ENCODE results near the gene TMEM86B.
A peak's percentile ranks its signal among the peaks of the same experiment; 100 is the strongest.

Gene TMEM86B

DNA sequence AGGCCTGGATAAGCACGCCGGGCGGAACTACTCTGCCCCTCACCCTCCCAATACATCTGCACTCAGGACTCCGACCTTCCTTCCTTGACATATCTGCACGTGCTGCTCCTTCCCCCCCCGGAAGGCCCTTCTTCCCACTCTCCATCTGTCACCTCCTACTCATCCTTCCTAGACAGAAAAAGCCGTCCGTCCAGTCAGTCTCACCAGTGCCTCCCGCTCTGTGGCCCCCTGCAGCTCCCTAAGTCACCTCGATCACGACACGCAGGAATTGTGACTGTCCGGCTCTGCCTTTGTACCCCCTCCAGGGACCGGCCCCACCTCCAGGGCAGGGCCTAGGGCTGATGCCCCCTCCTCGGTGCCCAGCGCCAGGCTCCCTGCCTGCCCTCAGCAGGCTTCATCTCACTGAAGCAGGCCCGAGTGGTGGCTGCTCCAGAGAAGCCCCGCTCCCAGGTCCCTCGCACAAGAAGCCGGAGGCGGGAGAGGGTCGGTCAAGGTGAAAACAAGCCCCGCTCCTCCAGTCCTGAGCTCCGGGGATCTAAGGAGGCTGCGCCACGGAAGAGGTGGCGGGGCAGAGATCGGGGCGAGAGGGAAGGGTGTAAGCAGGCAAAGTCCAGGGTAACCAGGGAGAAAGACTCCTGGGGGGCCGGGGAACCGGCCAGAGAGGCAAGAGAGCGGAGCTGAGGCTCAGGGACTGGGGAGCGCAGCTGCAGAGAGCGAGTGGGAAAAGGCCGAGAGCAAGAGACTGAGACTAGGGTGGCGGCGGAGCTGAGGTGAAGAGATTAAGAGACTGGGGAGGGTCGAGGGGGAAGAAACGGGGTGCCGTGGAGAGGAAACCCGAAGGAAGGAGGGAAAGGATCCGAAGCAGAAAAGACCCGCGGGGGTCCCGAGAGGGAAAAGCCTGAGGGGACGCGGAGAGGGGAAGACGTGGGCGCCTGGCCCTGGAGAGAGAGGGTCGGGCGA lies 29.2 kb upstream of the TMEM86B start:
- no peak for DNase-seq (ENCODE audit: low read depth)

DNA sequence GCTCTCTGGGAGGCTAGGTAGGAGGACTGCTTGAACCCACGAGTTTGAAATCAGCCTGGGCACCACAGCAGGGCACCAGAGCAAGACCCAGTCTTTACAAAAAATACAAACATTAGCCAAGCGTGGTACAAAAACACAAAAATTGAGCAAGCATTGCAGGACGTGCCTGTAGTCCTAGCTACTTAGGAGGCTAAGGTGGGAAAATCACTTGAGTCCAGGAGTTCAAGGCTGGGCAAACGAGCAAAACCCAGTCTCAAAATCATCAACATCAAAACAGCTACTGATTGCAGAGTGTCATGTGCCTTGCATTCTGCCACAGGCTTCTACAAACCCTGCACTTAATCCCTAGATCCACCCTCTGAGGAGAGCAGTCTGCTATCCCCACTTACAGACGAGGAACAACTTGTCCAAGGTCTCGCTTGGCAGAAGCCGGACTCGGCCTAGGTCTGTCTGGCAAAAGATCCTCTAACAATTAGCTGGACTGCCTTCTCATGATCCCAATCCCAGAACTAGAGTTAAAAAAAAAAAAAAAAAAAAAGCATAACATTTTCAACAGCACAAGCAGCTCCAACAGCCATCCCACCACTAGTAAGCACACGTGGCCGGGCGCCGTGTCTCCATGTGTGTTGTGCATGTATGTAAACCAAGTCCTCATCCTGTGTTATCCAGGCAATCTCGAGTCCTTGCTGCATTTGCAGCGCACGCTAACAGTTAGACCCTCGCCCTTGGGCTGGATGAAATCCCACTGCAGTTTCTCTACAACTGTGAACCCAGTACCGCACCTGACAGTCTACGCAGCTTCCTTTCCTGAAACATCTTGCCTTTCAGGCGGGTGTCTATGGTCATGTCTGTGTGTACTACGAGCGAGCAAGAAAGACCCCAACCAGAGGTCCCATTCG lies 28.2 kb upstream of the TMEM86B start:
- no peak for DNase-seq (ENCODE audit: low read depth)

GRCh38 chr19:55255618-55256423 lies 27.3 kb upstream of the TMEM86B start:
- no peak for DNase-seq (ENCODE audit: low read depth)

GRCh38 chr19:55254625-55254977 lies 26.0 kb upstream of the TMEM86B start:
- no peak for DNase-seq (ENCODE audit: low read depth)

DNA sequence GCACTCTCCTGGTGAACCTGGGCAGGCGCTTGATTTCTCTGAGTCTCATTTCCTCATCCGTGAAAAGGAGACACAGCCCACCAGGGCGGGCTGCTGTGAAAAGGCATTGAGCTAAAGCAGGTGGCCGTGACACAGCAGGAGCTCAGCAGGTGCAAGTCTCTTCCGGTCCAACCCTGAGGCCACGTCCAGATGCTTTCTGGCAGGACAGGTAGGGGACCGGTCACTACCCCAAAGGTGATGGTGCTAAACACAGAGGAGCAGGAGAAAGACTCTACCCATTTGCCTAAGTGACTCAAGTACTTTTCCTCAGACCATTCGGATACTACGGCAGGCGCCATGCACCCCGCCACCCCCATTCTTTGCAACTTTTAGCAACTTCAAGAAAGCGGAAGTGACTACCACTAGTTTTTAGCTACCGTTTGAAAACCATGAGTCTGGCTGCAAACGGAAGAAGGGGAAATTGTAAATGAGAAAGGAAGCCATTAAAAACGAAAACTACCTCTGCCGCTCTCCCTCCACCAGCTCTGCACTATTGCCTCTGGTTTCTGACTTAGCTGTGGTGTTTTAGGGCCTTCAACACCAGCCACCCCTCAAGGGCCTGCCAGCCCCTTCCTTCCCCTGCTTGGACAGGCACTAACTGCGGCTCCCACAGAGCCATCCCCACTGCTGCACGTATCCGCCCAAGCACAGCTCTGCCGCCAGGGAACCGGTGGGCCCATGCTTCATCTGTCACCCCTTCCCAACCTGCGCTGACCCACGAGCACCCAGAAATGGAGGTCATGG lies 25.5 kb upstream of the TMEM86B start:
- DNase-seq (ENCODE audit: low read depth) = peak; percentile 27

- DNase-seq (ENCODE audit: low read depth) = no peak
Observed at GRCh38 chr19:55252760-55253663, 24.4 kb upstream of the TMEM86B start.

DNA sequence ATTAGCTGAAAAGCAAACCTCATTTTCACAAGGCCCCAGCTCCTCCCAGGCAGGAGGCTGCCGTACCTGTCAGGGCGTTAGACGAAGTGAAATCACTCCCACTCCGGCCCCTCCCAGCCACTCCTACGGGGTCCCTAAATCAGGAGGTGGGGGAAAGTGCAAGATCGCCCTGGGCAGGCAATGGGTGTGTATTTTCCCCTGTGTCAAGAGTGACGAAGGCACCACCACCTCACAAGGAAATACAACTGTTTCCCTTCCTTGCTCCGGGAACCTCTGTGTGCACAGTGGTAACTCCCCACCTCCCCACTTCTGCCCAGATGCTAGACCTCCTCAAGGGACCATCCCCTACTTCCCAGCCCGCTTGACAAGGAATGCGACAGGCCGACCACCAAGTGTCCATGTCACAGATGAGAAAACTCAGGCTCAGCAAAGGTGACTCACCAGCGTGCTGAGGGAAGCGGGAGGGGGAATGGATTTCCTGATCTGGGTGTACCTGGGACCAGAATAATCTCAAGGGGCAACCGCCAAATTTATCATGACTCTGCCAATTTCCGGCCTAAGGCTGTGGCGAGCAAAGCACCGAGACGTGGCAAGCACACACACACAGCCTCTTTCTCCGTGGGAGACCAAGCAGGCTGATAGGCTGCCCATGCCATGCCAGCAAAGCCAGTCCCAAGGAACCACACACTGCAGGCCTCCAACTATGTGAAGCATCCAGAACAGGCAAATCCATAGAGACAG lies 22.9 kb upstream of the TMEM86B start:
- DNase-seq (ENCODE audit: low read depth) = no peak

DNA sequence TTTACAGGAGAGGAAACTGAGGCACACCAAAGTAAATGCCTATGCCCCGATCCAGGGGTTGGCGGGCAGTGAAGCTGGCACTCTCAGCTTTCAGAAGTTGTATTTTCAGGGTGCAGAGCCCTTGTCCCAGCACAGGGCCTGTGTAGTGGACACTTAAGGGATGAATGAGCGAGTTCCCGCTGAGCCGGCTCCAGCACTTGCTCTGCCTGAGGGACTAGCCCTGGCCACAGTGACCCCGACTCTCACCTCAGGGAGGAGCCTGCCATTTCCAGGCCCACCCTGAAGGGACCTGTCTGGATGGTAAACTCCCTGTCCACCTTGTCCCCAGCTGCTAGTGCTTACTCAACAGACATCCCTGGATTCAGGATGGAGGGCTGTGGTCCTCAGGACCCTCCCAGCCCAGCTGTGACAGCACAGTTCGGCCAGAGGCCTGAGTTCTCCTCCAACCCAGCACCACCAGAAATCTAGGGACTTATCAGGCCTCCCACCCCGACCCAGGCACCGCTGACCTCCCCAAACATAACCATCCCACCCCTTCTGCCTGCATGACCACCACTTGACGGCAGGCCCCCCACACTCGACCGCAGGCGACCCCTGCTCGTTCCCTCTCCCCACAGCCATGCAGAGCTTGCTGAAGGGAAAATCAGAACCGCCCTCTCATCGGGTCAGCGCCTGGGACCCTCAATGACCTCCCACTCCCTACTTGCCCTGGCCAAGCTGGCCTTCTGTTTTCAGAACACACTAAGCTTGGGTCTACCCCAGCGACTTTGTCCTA lies 21.9 kb upstream of the TMEM86B start:
- no peak for DNase-seq (ENCODE audit: low read depth)

GRCh38 chr19:55249841-55250240 lies 21.3 kb upstream of the TMEM86B start:
- DNase-seq (ENCODE audit: low read depth) = no peak

DNA sequence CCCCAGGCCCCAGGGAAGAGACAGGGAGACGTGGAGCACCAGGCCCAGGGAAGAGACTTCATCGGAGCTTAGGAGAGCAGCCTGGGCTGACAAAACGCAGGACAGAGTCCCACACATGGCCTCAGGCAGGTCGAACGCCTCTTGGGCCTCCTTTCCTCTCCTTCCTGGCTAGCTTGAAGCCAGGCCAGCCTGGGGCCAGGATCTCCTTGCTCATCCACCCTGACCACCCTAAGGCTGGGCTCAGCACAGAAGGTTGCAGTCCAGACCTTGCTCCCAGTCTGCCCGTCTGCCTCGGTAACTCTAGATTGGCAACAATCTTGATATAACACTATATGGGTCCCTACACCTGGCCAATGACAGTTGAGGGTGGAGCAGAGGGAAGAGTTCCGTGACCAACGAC lies 20.1 kb upstream of the TMEM86B start:
- DNase-seq (ENCODE audit: low read depth) = no peak

DNA sequence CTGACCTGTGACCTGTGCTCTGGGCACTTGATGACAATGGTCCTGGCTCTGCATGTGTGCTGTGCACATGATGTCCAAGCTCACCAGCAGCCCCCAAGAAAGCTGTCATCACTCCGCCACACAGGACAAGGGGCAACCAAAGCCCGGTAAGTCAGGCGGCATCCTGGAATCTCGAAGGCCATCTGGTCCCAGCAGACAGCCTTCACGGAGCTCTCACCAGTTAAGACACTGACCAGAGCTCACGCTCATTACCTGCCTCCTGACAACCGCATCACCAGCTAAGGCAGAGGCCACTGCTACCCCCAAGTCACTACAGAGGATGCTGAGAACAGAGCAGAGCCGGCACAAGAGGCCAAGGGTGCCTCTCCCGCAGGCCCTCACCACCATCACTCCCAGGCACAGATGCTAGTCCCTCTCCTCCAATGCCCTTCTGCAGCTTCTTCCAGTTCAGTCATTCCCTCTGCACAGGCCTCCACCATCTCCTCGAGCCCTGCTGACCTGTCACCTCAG lies 19.7 kb upstream of the TMEM86B start:
- no peak for DNase-seq (ENCODE audit: low read depth)

- no peak for DNase-seq (ENCODE audit: low read depth)
Observed at GRCh38 chr19:55247621-55248099, 19.1 kb upstream of the TMEM86B start.

DNA sequence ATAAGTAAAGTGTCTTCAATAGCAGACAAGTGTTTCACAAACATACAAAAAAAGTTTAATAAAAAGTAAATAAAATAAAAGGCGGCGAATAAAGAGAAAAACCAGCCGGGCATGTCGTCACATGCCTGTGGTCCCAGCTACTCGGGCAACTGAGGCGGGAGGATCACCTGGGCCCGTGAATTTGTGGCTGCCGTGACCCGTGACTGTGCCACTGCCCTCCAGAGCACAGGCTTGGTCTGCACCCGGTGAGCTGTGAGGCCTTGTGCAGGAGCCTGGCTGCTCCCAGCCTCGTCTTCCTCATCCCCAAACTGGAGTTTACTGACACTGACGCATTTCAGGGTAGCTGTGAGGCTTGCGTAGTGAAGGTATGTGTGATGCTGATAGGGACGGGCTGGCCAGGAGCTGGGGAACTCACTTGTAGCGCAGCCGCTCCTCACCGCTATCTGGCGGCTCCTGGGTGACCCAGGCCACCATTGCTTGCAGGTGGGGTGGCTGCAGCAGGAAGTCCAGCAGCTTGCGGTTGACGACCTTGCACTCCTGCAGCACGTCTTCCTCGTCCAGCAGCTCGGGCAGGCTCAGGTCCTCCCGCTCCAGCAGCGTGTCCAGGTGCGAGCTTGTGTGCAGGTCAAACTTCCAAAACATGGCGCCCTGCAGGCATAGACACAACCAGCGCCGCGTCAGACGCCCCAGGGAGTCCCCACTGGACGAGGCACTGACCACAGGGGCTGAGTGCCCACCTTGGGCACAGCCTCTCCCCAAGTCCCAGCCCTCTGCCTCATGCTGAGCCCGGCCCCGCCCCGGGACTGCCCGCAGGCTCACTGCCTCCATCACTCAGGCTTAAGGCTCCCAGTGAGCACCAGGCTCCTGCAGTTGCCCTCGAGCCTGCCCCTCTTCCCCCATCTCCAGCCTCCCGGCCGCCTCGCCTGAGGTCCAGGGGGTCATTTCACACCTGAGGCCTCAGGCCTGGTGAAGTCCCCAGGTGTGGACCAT lies 18.2 kb upstream of the TMEM86B start:
- DNase-seq (ENCODE audit: low read depth) = no peak

- DNase-seq (ENCODE audit: low read depth) = no peak
Observed at GRCh38 chr19:55245236-55245904, 16.8 kb upstream of the TMEM86B start.

DNA sequence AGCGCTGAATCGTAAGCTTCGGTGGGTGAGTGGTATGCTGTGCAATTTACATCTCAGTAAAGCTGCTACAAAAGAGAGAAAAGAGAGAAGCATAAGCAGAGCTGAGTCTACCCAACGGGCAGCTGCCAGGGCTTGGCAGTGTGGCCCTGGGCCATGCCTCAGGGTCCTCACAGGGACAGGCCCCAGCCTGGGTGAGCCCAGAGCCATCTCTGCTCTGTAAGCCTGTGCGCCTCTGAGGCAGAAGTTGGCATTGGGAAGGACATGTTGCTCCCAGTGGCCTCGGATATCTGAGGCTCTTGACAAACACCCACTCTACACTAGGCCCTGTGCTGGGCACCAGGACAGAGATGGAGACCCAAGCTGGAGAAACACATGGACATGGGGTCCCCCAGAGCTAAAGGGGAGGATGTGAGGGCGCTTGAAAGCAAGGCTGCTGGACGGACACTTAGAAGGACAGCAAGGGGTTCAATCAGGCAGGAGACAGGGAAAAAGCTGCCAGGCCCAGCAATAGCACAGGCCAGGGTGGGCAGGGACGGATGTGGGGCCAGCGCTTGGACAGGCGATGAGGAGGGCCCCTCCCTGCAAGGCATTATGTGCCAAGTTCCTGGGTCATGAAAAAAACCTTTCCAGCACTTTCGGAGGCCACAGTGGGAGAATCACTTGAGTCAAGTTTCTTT lies 15.6 kb upstream of the TMEM86B start:
- no peak for DNase-seq (ENCODE audit: low read depth)

- DNase-seq (ENCODE audit: low read depth) = no peak
Observed at GRCh38 chr19:55242517-55242916, 14.0 kb upstream of the TMEM86B start.

Measured in stimulated activated CD8-positive, alpha-beta memory T cell treated with anti-CD3 and anti-CD28 coated beads, Interleukin-7, amount 100 ng/mL, for 24 hours (primary cell).